Esophagus muscularis mucosa (tissue), 4 donors: Measurements from ENCODE around the gene SERPINA10. TPM values are rescaled to one million over a fixed set of nuclear protein-coding genes. Genes with fewer than 3 reads are reported as not detected.
A peak's percentile ranks its signal among the peaks of the same experiment; 100 is the strongest.

ENCODE experiments used
- DNase-seq: peaks from one replicate; pipeline ENCODE4 v3.0.0-alpha.2; 2017; ENCODE audit errors: extremely low spot score
- H3K27ac ChIP-seq, 4 donors: fragments of 200-600 bp; sonication (generic); replicated peaks in 1 of 4; 1 replicate in 3 of 4; 2 replicates in 1 of 4; pipeline ENCODE4 v1.5.1; 2016 to 2019; ENCODE audit warnings: mild to moderate bottlenecking in 1 of 4
- H3K27me3 ChIP-seq, 4 donors: fragments of 200-600 bp; sonication (generic); one replicate each; pipeline versions ENCODE4 v1.5.1 to v1.6.0; 2016 to 2019
- H3K36me3 ChIP-seq, 4 donors: fragments of 200-600 bp; sonication (generic); one replicate each; pipeline ENCODE4 v1.5.1; 2016 to 2019
- H3K4me1 ChIP-seq, 4 donors: fragments of 200-600 bp; sonication (generic); one replicate each; pipeline ENCODE4 v1.5.1; 2016 to 2019
- H3K4me3 ChIP-seq, 4 donors: fragments of 200-600 bp; sonication (generic); 1 replicate in 2 of 4; 2 replicates in 2 of 4; pipeline ENCODE4 v1.5.1; 2016 to 2019; ENCODE audit warnings: mild to moderate bottlenecking in 4 of 4, moderate library complexity in 1 of 4
- H3K9me3 ChIP-seq, 4 donors: fragments of 200-600 bp; sonication (generic); 1 replicate in 3 of 4; 2 replicates in 1 of 4; pipeline ENCODE4 v1.5.1; 2016 to 2019
- EP300 ChIP-seq: sonication (generic); formaldehyde crosslinking; IDR thresholded peaks from one replicate; pipeline ENCODE4 v1.6.1; 2017; ENCODE audit warnings: antibody characterized with exemption
- POLR2A ChIP-seq: fragments of 450-650 bp; IDR thresholded peaks from one replicate; pipeline ENCODE4 v1.6.1; 2017; ENCODE audit warnings: antibody characterized with exemption, moderate library complexity, mild to moderate bottlenecking, low read depth
- POLR2AphosphoS5 ChIP-seq, 2 donors: sonication (generic); formaldehyde crosslinking; IDR thresholded peaks; one replicate each; pipeline ENCODE4 v1.6.1; 2017; ENCODE audit warnings: antibody characterized with exemption in 2 of 2
- WGBS: methylation state at CpG from one replicate; pipeline ENCODE4 v1.1.5; 2018; 5-methylcytosine and 5-hydroxymethylcytosine counted together
- intact Hi-C: fragments of 100-400 bp; cut with DNase I; formaldehyde crosslinking; loops from one replicate; pipeline ENCODE4 v1.15.1; 2023
- total RNA-seq, 4 donors: library from RNA; depleted of rRNA; stranded (reverse); fragments of >200 nt; gene quantifications; one replicate each; pipeline versions ENCODE4 v1.1.0 to v1.2.1, GENCODE V29; 2016
- TF ChIP-seq, protein P1 (sequence below), 3 experiments: fragments of 200-600 bp in 2 of 3; fragments of 450-650 bp in 1 of 3; sonication (generic) in 2 of 3; IDR thresholded peaks; one replicate each; pipeline ENCODE4 v1.5.1; 2017 to 2019; ENCODE audit warnings: antibody characterized with exemption in 3 of 3, mild to moderate bottlenecking in 2 of 3, moderate library complexity in 1 of 3

The SERPINA10 gene
- total RNA-seq, 4 donors from 2014 or later = not detected

DNA sequence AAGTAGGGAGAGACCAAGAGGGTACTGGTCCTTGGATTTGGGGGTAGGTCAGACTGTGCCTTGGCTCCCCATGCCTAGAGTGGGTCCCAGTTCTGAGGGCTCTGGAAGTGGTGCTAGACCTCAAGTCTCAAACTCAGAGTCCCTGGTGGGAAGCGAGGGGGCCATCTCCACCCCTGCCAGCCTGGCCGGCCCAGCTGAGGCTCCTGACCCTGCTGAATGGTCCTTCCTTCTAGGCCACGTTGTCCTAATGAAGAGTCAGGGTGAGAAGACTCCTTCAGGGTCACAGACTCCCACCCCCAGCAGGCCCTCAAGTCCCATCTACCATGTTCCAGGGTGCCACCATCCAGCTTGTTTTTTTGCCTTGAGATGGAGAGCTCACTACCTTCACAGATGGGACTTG is 17.2 kb upstream of the SERPINA10 start:
- Histone ChIP-seq H3K27me3 (peaks cover 0 to 6% (median 0%) of the 10 kb centered on the region in 4 donors), H3K36me3 (no peaks in the 10 kb centered on the region), H3K4me1 (no peaks in the 10 kb centered on the region), H3K4me3 (no peak overlapping the region), H3K9me3 (peaks cover 0 to 17% (median 7%) of the 10 kb centered on the region in 4 donors), H3K27ac (no peak overlapping the region)
- TF ChIP-seq POLR2AphosphoS5 (IDR thresholded peaks at IDR 0.05) (no peak), POLR2A (no peak), EP300 (no peak)
- TF ChIP-seq, protein P1, sequence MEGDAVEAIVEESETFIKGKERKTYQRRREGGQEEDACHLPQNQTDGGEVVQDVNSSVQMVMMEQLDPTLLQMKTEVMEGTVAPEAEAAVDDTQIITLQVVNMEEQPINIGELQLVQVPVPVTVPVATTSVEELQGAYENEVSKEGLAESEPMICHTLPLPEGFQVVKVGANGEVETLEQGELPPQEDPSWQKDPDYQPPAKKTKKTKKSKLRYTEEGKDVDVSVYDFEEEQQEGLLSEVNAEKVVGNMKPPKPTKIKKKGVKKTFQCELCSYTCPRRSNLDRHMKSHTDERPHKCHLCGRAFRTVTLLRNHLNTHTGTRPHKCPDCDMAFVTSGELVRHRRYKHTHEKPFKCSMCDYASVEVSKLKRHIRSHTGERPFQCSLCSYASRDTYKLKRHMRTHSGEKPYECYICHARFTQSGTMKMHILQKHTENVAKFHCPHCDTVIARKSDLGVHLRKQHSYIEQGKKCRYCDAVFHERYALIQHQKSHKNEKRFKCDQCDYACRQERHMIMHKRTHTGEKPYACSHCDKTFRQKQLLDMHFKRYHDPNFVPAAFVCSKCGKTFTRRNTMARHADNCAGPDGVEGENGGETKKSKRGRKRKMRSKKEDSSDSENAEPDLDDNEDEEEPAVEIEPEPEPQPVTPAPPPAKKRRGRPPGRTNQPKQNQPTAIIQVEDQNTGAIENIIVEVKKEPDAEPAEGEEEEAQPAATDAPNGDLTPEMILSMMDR (IDR thresholded peaks at IDR 0.05) = no peak
- WGBS = 90% methylated on average over 3 of the region's 3 CpGs
- peak; percentile 77 for DNase-seq
- intact Hi-C loops = no loop called here

DNA sequence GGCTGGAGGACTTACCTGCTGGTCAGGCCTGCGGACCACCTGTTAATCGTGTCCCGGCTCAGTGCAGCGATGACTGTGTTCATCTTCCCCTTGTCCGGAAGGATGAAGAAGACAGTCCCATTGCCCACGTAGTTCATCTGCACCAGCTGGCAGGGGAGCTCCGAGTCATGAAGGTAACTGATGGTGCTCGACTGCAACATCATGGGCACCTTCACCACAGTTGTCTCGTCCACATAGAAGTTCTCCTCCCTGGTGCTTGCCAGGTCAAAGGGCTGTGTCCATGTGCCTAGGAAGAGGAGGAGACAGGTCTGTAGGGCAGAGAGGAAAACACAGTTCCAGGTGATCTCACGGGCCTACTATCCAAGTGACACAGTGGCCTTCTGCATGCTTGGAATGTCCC is 16.7 kb upstream of the SERPINA10 start:
- Histone ChIP-seq H3K27ac (no peak overlapping the region), H3K36me3 (no peaks in the 10 kb centered on the region), H3K9me3 (peaks cover 0 to 17% (median 7%) of the 10 kb centered on the region in 4 donors), H3K27me3 (peaks cover 0 to 6% (median 0%) of the 10 kb centered on the region in 4 donors), H3K4me3 (no peak overlapping the region), H3K4me1 (no peaks in the 10 kb centered on the region)
- no peak for TF ChIP-seq EP300
- TF ChIP-seq, protein P1 (IDR thresholded peaks at IDR 0.05) = no peak
- no peak for TF ChIP-seq POLR2A
- no peak for TF ChIP-seq POLR2AphosphoS5 (IDR thresholded peaks at IDR 0.05)
- 85% methylated on average over 5 of the region's 10 CpGs for WGBS
- intact Hi-C loops = no loop called here
- DNase-seq = peak; percentile 77

DNA sequence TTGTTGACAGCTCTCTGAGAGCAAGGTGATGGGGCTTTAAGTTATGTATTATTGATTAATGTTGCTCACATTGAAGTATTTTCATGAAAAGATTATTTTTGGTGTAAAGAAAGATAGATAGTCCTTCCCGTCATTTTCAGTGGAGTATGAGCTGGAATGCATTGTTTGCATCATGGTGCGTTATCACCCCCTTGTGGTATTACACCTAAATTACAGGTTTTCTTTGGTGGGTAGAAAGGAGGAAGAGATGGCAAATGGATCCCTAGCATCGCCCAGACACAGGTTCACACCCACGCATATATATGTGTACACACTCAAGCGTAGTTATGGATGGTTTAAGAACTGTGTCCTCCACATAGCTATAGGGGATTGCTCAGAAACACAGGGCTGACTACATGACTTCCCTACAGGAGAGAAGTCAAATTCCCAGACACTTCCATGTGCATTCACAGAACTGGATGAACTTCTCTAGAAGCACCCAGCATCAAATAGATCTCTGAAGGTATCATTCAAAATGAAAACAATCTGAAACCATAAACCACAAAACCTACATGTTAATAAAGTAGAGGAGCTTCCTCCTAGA is 14.4 kb upstream of the SERPINA10 start:
- 32% methylated on average over 5 of the region's 5 CpGs for WGBS
- peak; percentile 77 for DNase-seq
- no peak overlapping the region for H3K27ac ChIP-seq

DNA sequence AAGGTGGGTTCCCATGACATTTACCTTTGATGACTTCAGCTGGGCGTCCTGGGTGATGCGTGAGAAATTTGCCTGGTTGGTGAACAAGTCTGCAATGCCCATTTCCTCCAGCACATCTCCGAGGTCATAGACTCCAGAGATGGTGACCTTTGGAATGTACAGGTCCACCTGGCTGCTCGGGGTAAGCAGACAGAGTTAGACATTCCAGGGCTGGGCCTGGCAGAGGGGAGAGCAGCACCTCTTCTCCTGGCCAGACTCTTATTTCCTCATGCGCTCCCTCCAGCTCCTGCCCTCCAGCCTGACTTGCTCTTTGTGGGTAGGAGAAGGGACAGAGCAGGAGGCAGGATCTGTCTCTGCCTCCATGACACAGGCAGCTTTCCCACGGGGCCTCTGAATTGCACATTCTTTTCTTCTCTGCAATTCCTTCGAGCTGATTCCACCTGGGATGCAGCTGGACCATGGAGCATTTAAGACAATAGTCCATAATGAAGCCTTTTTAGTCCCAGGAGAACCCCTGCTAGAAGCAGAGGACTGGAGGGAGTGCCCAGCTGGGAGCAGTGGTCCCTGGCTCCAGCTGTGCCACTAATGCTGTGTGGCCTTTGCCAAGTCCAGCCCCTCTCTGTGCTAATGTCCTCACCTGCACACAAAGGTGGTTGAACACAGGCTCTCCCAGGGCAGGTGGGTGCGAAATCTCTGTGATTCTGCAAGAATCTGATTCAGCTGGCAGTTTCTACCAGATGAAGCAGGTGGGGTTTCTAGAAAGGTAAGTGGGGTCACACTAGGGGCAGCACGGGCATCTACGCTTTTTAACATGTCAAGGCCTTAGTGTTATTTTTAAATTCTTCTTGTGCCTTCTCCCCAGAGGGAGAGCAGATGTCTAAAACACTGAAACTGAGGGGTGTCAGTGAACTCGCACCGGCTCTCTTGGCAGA is 13.2 kb upstream of the SERPINA10 start:
- peak; percentile 79 for DNase-seq
- Histone ChIP-seq H3K9me3 (peaks cover 0 to 17% (median 7%) of the 10 kb centered on the region in 4 donors), H3K4me3 (no peak overlapping the region), H3K4me1 (no peaks in the 10 kb centered on the region), H3K27me3 (peaks cover 0 to 6% (median 0%) of the 10 kb centered on the region in 4 donors), H3K27ac (no peak overlapping the region), H3K36me3 (no peaks in the 10 kb centered on the region)
- TF ChIP-seq, protein P1 (IDR thresholded peaks at IDR 0.05) = no peak
- no peak for TF ChIP-seq POLR2AphosphoS5 (IDR thresholded peaks at IDR 0.05)
- intact Hi-C loops = no loop called here
- WGBS = 80% methylated on average over 12 of the region's 12 CpGs

More for the DNA sequence above, 14.4 kb upstream of the SERPINA10 start:
- H3K27me3 ChIP-seq = peaks cover 0 to 6% (median 0%) of the 10 kb centered on the region in 4 donors
- H3K36me3 ChIP-seq = no peaks in the 10 kb centered on the region
- no peaks in the 10 kb centered on the region for H3K4me1 ChIP-seq
- intact Hi-C loops = no loop called here
- H3K9me3 ChIP-seq = peaks cover 0 to 17% (median 7%) of the 10 kb centered on the region in 4 donors
- TF ChIP-seq, protein P1 (IDR thresholded peaks at IDR 0.05) = no peak
- TF ChIP-seq EP300 = no peak
- H3K4me3 ChIP-seq = no peak overlapping the region
